HCT116 (cell line): ENCODE results near the gene DDAH1. TPM values are rescaled to one million over a fixed set of nuclear protein-coding genes. Genes with fewer than 3 reads are reported as not detected.
A peak's percentile ranks its signal among the peaks of the same experiment; 100 is the strongest.

ENCODE experiments used
- ATAC-seq: fragments of 200-7000 bp; cut with Tn5 transposase; 2 replicates; pipeline ENCODE4 v1.9.1; 2020; ENCODE audit warnings: mild to moderate bottlenecking, moderate library complexity
- BruUV-seq: library from RNA; stranded (reverse); fragments of 400-500 nt; replicated peaks from 2 replicates; lab custom pipeline; 2021; lab: Mats Ljungman, UMichigan
- CTCF ChIA-PET: fragments of 300-600 bp; sonication (Branson Sonifier 250); formaldehyde crosslinking; loops from one replicate; lab custom pipeline; 2021; ENCODE audit warnings: antibody characterized with exemption; lab: Charles Lee
- POLR2A ChIA-PET: fragments of 300-600, 350-600 bp; sonication (Branson Sonifier 250); formaldehyde crosslinking; loops from one replicate; lab custom pipeline; 2021; ENCODE audit warnings: antibody characterized with exemption; lab: Charles Lee
- RAD21 ChIA-PET, 2 experiments: fragments of 300-600 bp; sonication (Branson Sonifier 250); formaldehyde crosslinking; loops; one replicate each; lab custom pipeline; 2023; ENCODE audit warnings: low total read pairs in 2 of 2; ENCODE audit not compliant: uncharacterized antibody in 2 of 2, unreplicated experiment in 2 of 2, low non-redundant PET in 1 of 2; lab: Charles Lee
- DNase-seq: peaks from one replicate; pipeline ENCODE4 v3.0.0-alpha.2; 2010; ENCODE audit warnings: low read depth, low spot score
- H2AFZ ChIP-seq: fragments of 200-600 bp; shearing (Covaris generic), sonication (generic); 2 replicates; pipeline ENCODE4 v1.6.1; 2017; ENCODE audit warnings: low read depth, mixed run types, mixed read lengths, antibody characterized with exemption, low read length; ENCODE audit not compliant: poor library complexity, severe bottlenecking
- H3K27ac ChIP-seq: 2 replicates; pipeline ENCODE4 v1.5.1; 2012; ENCODE audit warnings: low read depth, low read length
- H3K27me3 ChIP-seq: fragments of 200-600 bp; sonication (generic); 2 replicates; pipeline ENCODE4 v1.6.1; 2016; ENCODE audit warnings: mixed run types, low read length, mixed read lengths; ENCODE audit not compliant: insufficient read depth
- H3K36me3 ChIP-seq, 2 experiments: fragments of 200-500 bp in 1 of 2; fragments of 200-600 bp in 1 of 2; sonication (Bioruptor generic) in 1 of 2; sonication (generic) in 1 of 2; 2 replicates each; pipeline versions ENCODE4 v1.5.1 to v1.6.1; 2014 to 2016; ENCODE audit warnings: low read length in 2 of 2, inconsistent platforms in 1 of 2, mixed read lengths in 1 of 2, mixed run types in 1 of 2; ENCODE audit not compliant: insufficient read depth in 2 of 2, control insufficient read depth in 1 of 2
- H3K4me1 ChIP-seq, 2 experiments: fragments of 200-600 bp in 1 of 2; sonication (generic) in 1 of 2; 2 replicates each; pipeline versions ENCODE4 v1.5.1 to v1.6.1; 2012 to 2017; ENCODE audit warnings: low read length in 2 of 2, inconsistent platforms in 1 of 2, mild to moderate bottlenecking in 1 of 2, mixed read lengths in 1 of 2, mixed run types in 1 of 2, moderate library complexity in 1 of 2; ENCODE audit not compliant: insufficient read depth in 2 of 2, control insufficient read depth in 1 of 2
- H3K4me2 ChIP-seq: fragments of 200-600 bp; sonication (generic); 2 replicates; pipeline ENCODE4 v1.6.1; 2017; ENCODE audit warnings: mixed run types, low read length, mixed read lengths
- H3K4me3 ChIP-seq, 2 experiments: fragments of 200-600 bp in 1 of 2; sonication (generic) in 1 of 2; replicated peaks in 1 of 2; 2 replicates each; pipeline ENCODE4 v1.5.1; 2011 to 2016; ENCODE audit warnings: low read length in 2 of 2, control low read depth in 1 of 2, low read depth in 1 of 2, mild to moderate bottlenecking in 1 of 2, mixed read lengths in 1 of 2, mixed run types in 1 of 2
- H3K79me2 ChIP-seq: fragments of 200-600 bp; sonication (generic); 2 replicates; pipeline ENCODE4 v1.6.1; 2017; ENCODE audit warnings: mild to moderate bottlenecking, mixed run types, low read length, moderate library complexity, mixed read lengths; ENCODE audit not compliant: insufficient read depth
- H3K9ac ChIP-seq: fragments of 200-600 bp; sonication (generic); 2 replicates; pipeline ENCODE4 v1.6.1; 2016; ENCODE audit warnings: low read length, mixed read lengths
- H3K9me2 ChIP-seq: fragments of 200-600 bp; sonication (generic), shearing (Covaris generic); 2 replicates; pipeline ENCODE4 v1.6.1; 2017; ENCODE audit warnings: mixed run types, mild to moderate bottlenecking, moderate library complexity; ENCODE audit not compliant: insufficient read depth
- H3K9me3 ChIP-seq, 2 experiments: fragments of 200-500 bp in 1 of 2; fragments of 200-600 bp in 1 of 2; sonication (Bioruptor generic) in 1 of 2; sonication (generic) in 1 of 2; 2 replicates each; pipeline ENCODE4 v1.6.1; 2014 to 2017; ENCODE audit warnings: low read length in 2 of 2, mixed read lengths in 2 of 2, inconsistent platforms in 1 of 2, low read depth in 1 of 2, mild to moderate bottlenecking in 1 of 2, mixed run types in 1 of 2, moderate library complexity in 1 of 2; ENCODE audit not compliant: control insufficient read depth in 1 of 2, insufficient read depth in 1 of 2
- H4K20me1 ChIP-seq: fragments of 200-600 bp; sonication (generic), shearing (Covaris generic); 2 replicates; pipeline ENCODE4 v1.6.1; 2017; ENCODE audit warnings: mixed run types, mild to moderate bottlenecking, moderate library complexity; ENCODE audit not compliant: insufficient read depth
- ATF3 ChIP-seq: IDR thresholded peaks from 2 replicates; pipeline ENCODE4 v1.6.1; 2012
- CBX3 ChIP-seq: IDR thresholded peaks from 2 replicates; pipeline ENCODE4 v1.6.1; 2012; ENCODE audit warnings: low read depth
- CEBPB ChIP-seq: IDR thresholded peaks from 2 replicates; pipeline ENCODE4 v1.6.1; 2012; ENCODE audit warnings: low read depth
- EGR1 ChIP-seq: IDR thresholded peaks from 2 replicates; pipeline ENCODE4 v1.6.1; 2012; ENCODE audit warnings: low read depth
- EZH2 ChIP-seq: fragments of 200-600 bp; sonication (generic); IDR thresholded peaks from 2 replicates; pipeline ENCODE4 v1.6.1; 2017; ENCODE audit warnings: antibody characterized with exemption, mixed run types
- EZH2phosphoT487 ChIP-seq: fragments of 200-600 bp; IDR thresholded peaks from 2 replicates; pipeline ENCODE4 v1.6.1; 2018; ENCODE audit warnings: antibody characterized with exemption, borderline replicate concordance
- FOSL1 ChIP-seq: IDR thresholded peaks from 2 replicates; pipeline ENCODE4 v1.6.1; 2012; ENCODE audit warnings: low read depth
- JUND ChIP-seq: IDR thresholded peaks from 2 replicates; pipeline ENCODE4 v1.6.1; 2012
- POLR2AphosphoS5 ChIP-seq: IDR thresholded peaks from 2 replicates; pipeline ENCODE4 v1.6.1; 2011; ENCODE audit warnings: mild to moderate bottlenecking, low read depth, low read length, moderate library complexity
- RAD21 ChIP-seq: IDR thresholded peaks from 2 replicates; pipeline ENCODE4 v1.6.1; 2012; ENCODE audit warnings: low read depth, mild to moderate bottlenecking
- SIN3A ChIP-seq: IDR thresholded peaks from 2 replicates; pipeline ENCODE4 v1.6.1; 2012; ENCODE audit warnings: low read depth
- SP1 ChIP-seq: IDR thresholded peaks from 2 replicates; pipeline ENCODE4 v1.6.1; 2012; ENCODE audit warnings: low read depth
- SRF ChIP-seq: IDR thresholded peaks from 2 replicates; pipeline ENCODE4 v1.6.1; 2012; ENCODE audit warnings: low read depth
- TCF7L2 ChIP-seq: IDR thresholded peaks from 2 replicates; pipeline ENCODE4 v1.7.0; 2011; ENCODE audit warnings: borderline replicate concordance, inconsistent platforms; ENCODE audit not compliant: insufficient read depth, insufficient read length; ENCODE audit errors: extremely low read depth
- ZBTB33 ChIP-seq: IDR thresholded peaks from 2 replicates; pipeline ENCODE4 v1.6.1; 2011; ENCODE audit warnings: mild to moderate bottlenecking, low read length, moderate library complexity; ENCODE audit not compliant: insufficient replicate concordance; ENCODE audit errors: extremely low read depth
- ZFX ChIP-seq: fragments of 450-650 bp; IDR thresholded peaks from 2 replicates; pipeline ENCODE4 v1.6.1; 2017
- ZNF274 ChIP-seq: fragments of 200-500 bp; sonication (Bioruptor generic); IDR thresholded peaks from 2 replicates; pipeline ENCODE4 v1.6.1; 2014; ENCODE audit warnings: mild to moderate bottlenecking, low read depth, low read length, inconsistent platforms
- intact Hi-C: fragments of 100-400 bp; cut with micrococcal nuclease; formaldehyde crosslinking; loops from 2 replicates; pipeline ENCODE4 v1.10.0; 2022
- total RNA-seq: library from RNA; stranded (reverse); gene quantifications from one replicate; pipeline ENCODE4 v1.2.1, GENCODE V29; 2021; ENCODE audit not compliant: unreplicated experiment
- TF ChIP-seq, protein P1 (sequence below): IDR thresholded peaks from 2 replicates; pipeline ENCODE4 v1.6.1; 2012

Gene DDAH1
- total RNA-seq, 1 experiment from 2014 or later = 16.6 TPM

DNA sequence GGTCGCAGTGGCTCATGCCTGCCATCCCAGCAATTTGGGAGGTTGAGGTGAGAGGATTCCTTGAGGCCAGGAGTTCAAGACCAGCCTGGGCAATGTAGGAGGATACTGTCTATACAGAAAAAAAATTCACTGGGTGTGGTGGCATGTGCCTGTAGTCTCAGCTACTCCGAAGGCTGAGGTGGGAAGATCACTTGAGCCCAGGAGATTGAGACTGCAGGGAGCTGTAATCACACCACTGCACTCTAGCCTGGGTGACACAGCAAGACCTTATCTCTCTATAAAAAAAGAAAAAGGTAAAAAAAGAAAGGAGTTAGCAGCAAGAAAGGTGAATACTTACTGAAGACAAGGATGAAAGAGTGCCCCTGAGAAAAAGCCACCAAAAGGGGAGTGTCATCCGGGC, 164.8 kb downstream of the DDAH1 start:
- H3K9ac ChIP-seq = no peak overlapping the region
- H3K79me2 ChIP-seq = no peaks in the 10 kb centered on the region
- no peak overlapping the region for H3K4me3 ChIP-seq
- H3K4me1 ChIP-seq = peaks cover 26 to 34% of the 10 kb centered on the region in 2 experiments
- H3K27ac ChIP-seq = no peak overlapping the region
- no peak overlapping the region for H2AFZ ChIP-seq
- ChIA-PET POLR2A (no interaction called here), RAD21 (no interaction called here), CTCF (no interaction called here)
- H4K20me1 ChIP-seq = no peaks in the 10 kb centered on the region
- H3K36me3 ChIP-seq = no peaks in the 10 kb centered on the region
- H3K9me3 ChIP-seq = no peaks in the 10 kb centered on the region
- no TSS peak for BruUV-seq
- no peaks in the 10 kb centered on the region for H3K9me2 ChIP-seq
- ATAC-seq (no peak), DNase-seq (no peak)
- H3K4me2 ChIP-seq = no peak overlapping the region
- no peaks in the 10 kb centered on the region for H3K27me3 ChIP-seq
- intact Hi-C loops = loop anchor here (10.0 kb wide), 1 partner anchor 585 kb away; no protein-coding TSS in a partner anchor
- no peak for TF ChIP-seq EZH2
- no peak for TF ChIP-seq ATF3
- TF ChIP-seq SIN3A = no peak

GRCh38 chr1:85297855-85298629, 166.9 kb downstream of the DDAH1 start:
- TSS peak; percentile 43 for BruUV-seq
- ATAC-seq = peak; percentile 78
- ChIA-PET POLR2A (interaction anchor here (0.9 to 1.0 kb wide), 2 partner anchors 21 to 22 kb away, joined by 3 read pairs; partner anchors contain the start of gene BCL10), CTCF (interaction anchor here (0.9 to 2.0 kb wide), 3 partner anchors 10 to 395 kb away, joined by 3 to 9 read pairs (median 3); no protein-coding TSS in a partner anchor), RAD21 (no interaction called here)
- Histone ChIP-seq H3K27me3 (no peaks in the 10 kb centered on the region), H3K27ac (peak overlapping the region; percentile 44), H3K9ac (peak overlapping the region; percentile 19), H3K79me2 (no peaks in the 10 kb centered on the region), H3K36me3 (no peaks in the 10 kb centered on the region), H2AFZ (peak overlapping the region; percentile 53), H4K20me1 (no peaks in the 10 kb centered on the region), H3K4me1 (peaks cover 30 to 50% of the 10 kb centered on the region in 2 experiments), H3K9me2 (no peaks in the 10 kb centered on the region), H3K4me3 (peak overlapping the region in 1 of 2 experiments; percentile 39; a peak in 2 of 4 replicates), H3K4me2 (peak overlapping the region; percentile 75), H3K9me3 (no peaks in the 10 kb centered on the region)
- intact Hi-C loops = no loop called here
- TF ChIP-seq ZNF274 (no peak), RAD21 (peak; percentile 42), FOSL1 (peak; percentile 94), SIN3A (peak; percentile 98), EZH2 (no peak), EZH2phosphoT487 (no peak), SP1 (peak; percentile 91), ZBTB33 (no peak), SRF (peak; percentile 86), JUND (peak; percentile 95), CBX3 (peak; percentile 89), TCF7L2 (peak; percentile 50), EGR1 (peak; percentile 72), CEBPB (peak; percentile 87), ZFX (no peak), POLR2AphosphoS5 (peak; percentile 67; the same call in 1 of the 2 replicates)
- TF ChIP-seq, protein P1, sequence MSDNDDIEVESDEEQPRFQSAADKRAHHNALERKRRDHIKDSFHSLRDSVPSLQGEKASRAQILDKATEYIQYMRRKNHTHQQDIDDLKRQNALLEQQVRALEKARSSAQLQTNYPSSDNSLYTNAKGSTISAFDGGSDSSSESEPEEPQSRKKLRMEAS = peak; percentile 91
- peak; percentile 89 for DNase-seq
